GM19240 (cell line): Measurements from ENCODE around the gene C1GALT1.
A peak's percentile ranks its signal among the peaks of the same experiment; 100 is the strongest.

Experiments
- DNase-seq: peaks from one replicate; pipeline ENCODE4 v3.0.0; 2011; ENCODE audit warnings: low spot score; ENCODE audit not compliant: insufficient read length

The C1GALT1 gene

GRCh38 chr7:7201578-7202374 is 19.4 kb downstream of the C1GALT1 start:
- peak; percentile 20 for DNase-seq

- no peak for DNase-seq
Observed at GRCh38 chr7:7202375-7202720, 20.0 kb downstream of the C1GALT1 start.

GRCh38 chr7:7203813-7204575 is 21.6 kb downstream of the C1GALT1 start:
- no peak for DNase-seq

- DNase-seq: no peak
Observed at GRCh38 chr7:7207876-7208275, 25.5 kb downstream of the C1GALT1 start.

GRCh38 chr7:7208520-7208919 is 26.2 kb downstream of the C1GALT1 start:
- no peak for DNase-seq

- DNase-seq: no peak
Observed at GRCh38 chr7:7209412-7210050, 27.2 kb downstream of the C1GALT1 start.

GRCh38 chr7:7210475-7211237 is 28.3 kb downstream of the C1GALT1 start:
- DNase-seq: no peak

GRCh38 chr7:7212612-7213011 is 30.3 kb downstream of the C1GALT1 start:
- no peak for DNase-seq

GRCh38 chr7:7214398-7215347 is 32.3 kb downstream of the C1GALT1 start:
- no peak for DNase-seq

GRCh38 chr7:7216279-7216678 is 33.9 kb downstream of the C1GALT1 start:
- no peak for DNase-seq

GRCh38 chr7:7219216-7219615 is 36.9 kb downstream of the C1GALT1 start:
- DNase-seq: no peak

- DNase-seq: no peak
Observed at GRCh38 chr7:7220821-7221220, 38.5 kb downstream of the C1GALT1 start.

- DNase-seq: no peak
Observed at GRCh38 chr7:7221599-7222038, 39.3 kb downstream of the C1GALT1 start.

GRCh38 chr7:7223250-7223649 is 40.9 kb downstream of the C1GALT1 start:
- no peak for DNase-seq

- no peak for DNase-seq
Observed at GRCh38 chr7:7226407-7226806, 44.1 kb downstream of the C1GALT1 start.

- no peak for DNase-seq
Observed at GRCh38 chr7:7228472-7228871, 46.1 kb downstream of the C1GALT1 start.

- no peak for DNase-seq
Observed at GRCh38 chr7:7228967-7229366, 46.6 kb downstream of the C1GALT1 start.

GRCh38 chr7:7231000-7231399 is 48.7 kb downstream of the C1GALT1 start:
- DNase-seq: no peak

GRCh38 chr7:7231865-7232264 is 49.5 kb downstream of the C1GALT1 start:
- no peak for DNase-seq

- no peak for DNase-seq
Observed at GRCh38 chr7:7235347-7235746, 53.0 kb downstream of the C1GALT1 start.
